Glomerular endothelial cell (primary cell): Measurements from ENCODE around the gene ZNF691. TPM values are rescaled to one million over a fixed set of nuclear protein-coding genes. Genes with fewer than 3 reads are reported as not detected.
"Not testable (repeated sequence)": the region's sequence is repeated elsewhere in the genome, so short reads cannot be mapped to it uniquely, and the experiment has no call there.

Source experiments
- DNase-seq: peaks from one replicate; pipeline ENCODE4 v3.0.0-alpha.2; 2011; ENCODE audit warnings: low read depth, low spot score; ENCODE audit errors: extremely low read depth
- total RNA-seq: library from RNA; depleted of rRNA; stranded (reverse); fragments of >200 nt; gene quantifications from 2 replicates; pipeline ENCODE4 v1.2.3, GENCODE V29; 2015

Gene ZNF691
- total RNA-seq, 1 donor from 2014 or later = 8.5 TPM

GRCh38 chr1:42853116-42853884 is 6.9 kb downstream of the ZNF691 start:
- DNase-seq = no peak

GRCh38 chr1:42856554-42856953 is 10.1 kb downstream of the ZNF691 start:
- DNase-seq = not testable (repeated sequence)

GRCh38 chr1:42859366-42859765 is 13.0 kb downstream of the ZNF691 start:
- DNase-seq = not testable (repeated sequence)

GRCh38 chr1:42860339-42861013 is 14.1 kb downstream of the ZNF691 start:
- DNase-seq = no peak

GRCh38 chr1:42861014-42861399 is 14.6 kb downstream of the ZNF691 start:
- no peak for DNase-seq

- no peak for DNase-seq
Observed at GRCh38 chr1:42866549-42866948, 20.1 kb downstream of the ZNF691 start.

GRCh38 chr1:42868466-42868865 is 22.1 kb downstream of the ZNF691 start:
- not testable (repeated sequence) for DNase-seq

- not testable (repeated sequence) for DNase-seq
Observed at GRCh38 chr1:42869254-42869653, 22.8 kb downstream of the ZNF691 start.

GRCh38 chr1:42869751-42870150 is 23.3 kb downstream of the ZNF691 start:
- DNase-seq = not testable (repeated sequence)

- not testable (repeated sequence) for DNase-seq
Observed at GRCh38 chr1:42873108-42873507, 26.7 kb downstream of the ZNF691 start.

GRCh38 chr1:42873670-42874069 is 27.3 kb downstream of the ZNF691 start:
- no peak for DNase-seq

GRCh38 chr1:42876009-42876408 is 29.6 kb downstream of the ZNF691 start:
- DNase-seq = no peak

GRCh38 chr1:42877380-42877779 is 31.0 kb downstream of the ZNF691 start:
- no peak for DNase-seq

- DNase-seq = no peak
Observed at GRCh38 chr1:42880384-42880783, 34.0 kb downstream of the ZNF691 start.

- no peak for DNase-seq
Observed at GRCh38 chr1:42886046-42886739, 39.8 kb downstream of the ZNF691 start.

GRCh38 chr1:42886800-42887199 is 40.4 kb downstream of the ZNF691 start:
- DNase-seq = no peak

- DNase-seq = no peak
Observed at GRCh38 chr1:42887366-42887765, 41.0 kb downstream of the ZNF691 start.

- DNase-seq = no peak
Observed at GRCh38 chr1:42888013-42888633, 41.7 kb downstream of the ZNF691 start.

GRCh38 chr1:42889264-42889663 is 42.9 kb downstream of the ZNF691 start:
- no peak for DNase-seq

GRCh38 chr1:42891465-42892138 is 45.2 kb downstream of the ZNF691 start:
- DNase-seq = no peak

GRCh38 chr1:42899960-42900359 is 53.5 kb downstream of the ZNF691 start:
- DNase-seq = not testable (repeated sequence)
